CD14-positive monocyte (primary cell): ENCODE measurements around the gene TBX2. TPM values are rescaled to one million over a fixed set of nuclear protein-coding genes. Genes with fewer than 3 reads are reported as not detected.

ENCODE experiments used
- DNase-seq, 3 donors: peaks; one replicate each; pipeline ENCODE4 v3.0.0-alpha.2; 2011 to 2022
- H2AFZ ChIP-seq: 2 replicates; pipeline ENCODE4 v1.6.0; 2012; ENCODE audit warnings: mild to moderate bottlenecking, low read depth, low read length, inconsistent platforms; ENCODE audit not compliant: insufficient read depth, poor library complexity, severe bottlenecking
- H3K27ac ChIP-seq, 2 donors: 1 replicate in 1 of 2; 2 replicates in 1 of 2; pipeline ENCODE4 v1.5.1; 2012 to 2013; ENCODE audit warnings: low read length in 2 of 2, control low read depth in 1 of 2, inconsistent platforms in 1 of 2, low read depth in 1 of 2, mild to moderate bottlenecking in 1 of 2
- H3K27me3 ChIP-seq, 2 donors: one replicate each; pipeline versions ENCODE4 v1.6.0 to v1.6.1; 2011 to 2013; ENCODE audit warnings: low read length in 2 of 2; ENCODE audit not compliant: control insufficient read depth in 2 of 2, insufficient read depth in 2 of 2
- H3K36me3 ChIP-seq, 2 donors: replicated peaks in 1 of 2; 1 replicate in 1 of 2; 2 replicates in 1 of 2; pipeline versions ENCODE4 v1.5.1 to v1.6.1; 2012 to 2013; ENCODE audit warnings: low read length in 2 of 2, control low read depth in 1 of 2, inconsistent platforms in 1 of 2, mild to moderate bottlenecking in 1 of 2; ENCODE audit not compliant: insufficient read depth in 2 of 2, control insufficient read depth in 1 of 2
- H3K4me1 ChIP-seq, 2 donors: 1 replicate in 1 of 2; 2 replicates in 1 of 2; pipeline versions ENCODE4 v1.5.1 to v1.6.1; 2012 to 2013; ENCODE audit warnings: low read length in 2 of 2, control low read depth in 1 of 2, inconsistent platforms in 1 of 2, mild to moderate bottlenecking in 1 of 2, moderate library complexity in 1 of 2; ENCODE audit not compliant: insufficient read depth in 2 of 2, control insufficient read depth in 1 of 2
- H3K4me2 ChIP-seq: replicated peaks from 2 replicates; pipeline ENCODE3; 2012; ENCODE audit warnings: low read length, moderate library complexity, mild to moderate bottlenecking; ENCODE audit not compliant: poor library complexity, severe bottlenecking; ENCODE audit errors: extremely low read depth
- H3K4me3 ChIP-seq, 3 experiments: fragments of 200-600 bp in 1 of 3; sonication (generic) in 1 of 3; replicated peaks in 1 of 3; 1 replicate in 2 of 3; 2 replicates in 1 of 3; pipeline ENCODE4 v1.5.1; 2011 to 2013; ENCODE audit warnings: low read length in 3 of 3, mild to moderate bottlenecking in 3 of 3, control low read depth in 2 of 3, low read depth in 2 of 3, inconsistent platforms in 1 of 3, moderate library complexity in 1 of 3
- H3K79me2 ChIP-seq: 2 replicates; pipeline ENCODE4 v1.6.0; 2012; ENCODE audit warnings: mild to moderate bottlenecking, control low read depth, inconsistent platforms, low read length, moderate library complexity; ENCODE audit not compliant: insufficient read depth
- H3K9ac ChIP-seq: 2 replicates; pipeline ENCODE4 v1.6.0; 2017; ENCODE audit warnings: low read length, mild to moderate bottlenecking; ENCODE audit not compliant: insufficient read depth, poor library complexity, severe bottlenecking
- H3K9me3 ChIP-seq, 2 donors: replicated peaks in 1 of 2; 1 replicate in 1 of 2; 2 replicates in 1 of 2; pipeline versions ENCODE4 v1.5.1 to v1.6.1; 2012 to 2013; ENCODE audit warnings: low read length in 2 of 2, control low read depth in 1 of 2; ENCODE audit not compliant: control insufficient read depth in 1 of 2, insufficient read depth in 1 of 2
- H4K20me1 ChIP-seq: 2 replicates; pipeline ENCODE4 v1.6.0; 2012; ENCODE audit warnings: mild to moderate bottlenecking, low read length, control low read depth, moderate library complexity; ENCODE audit not compliant: insufficient read depth
- H3K27ac Mint-ChIP-seq, 7 donors: one replicate each; pipeline ENCODE4 v1.8.0; 2020; ENCODE audit warnings: mild to moderate bottlenecking in 7 of 7, mixed read lengths in 7 of 7, moderate library complexity in 6 of 7, inconsistent platforms in 2 of 7
- H3K27me3 Mint-ChIP-seq, 3 donors: one replicate each; pipeline ENCODE4 v1.8.0; 2021 to 2022; ENCODE audit warnings: low read depth in 3 of 3, mild to moderate bottlenecking in 3 of 3, mixed read lengths in 3 of 3, moderate library complexity in 3 of 3, inconsistent platforms in 1 of 3
- H3K36me3 Mint-ChIP-seq, 2 donors: one replicate each; pipeline ENCODE4 v1.8.0; 2020; ENCODE audit warnings: mixed read lengths in 2 of 2, inconsistent platforms in 1 of 2, mild to moderate bottlenecking in 1 of 2
- H3K4me1 Mint-ChIP-seq: one replicate; pipeline ENCODE4 v1.8.0; 2020; ENCODE audit warnings: mild to moderate bottlenecking, mixed read lengths
- H3K4me3 Mint-ChIP-seq, 2 donors: one replicate each; pipeline ENCODE4 v1.8.0; 2020; ENCODE audit warnings: mild to moderate bottlenecking in 2 of 2, mixed read lengths in 2 of 2, moderate library complexity in 1 of 2
- H3K9me3 Mint-ChIP-seq, 7 donors: one replicate each; pipeline ENCODE4 v1.8.0; 2020 to 2022; ENCODE audit warnings: mixed read lengths in 7 of 7, mild to moderate bottlenecking in 6 of 7, moderate library complexity in 6 of 7, inconsistent platforms in 2 of 7
- WGBS: methylation state at CpG from one replicate; pipeline ENCODE4 v1.1.5; 2013; ENCODE audit warnings: missing lambda C conversion rate; ENCODE audit not compliant: insufficient coverage; 5-methylcytosine and 5-hydroxymethylcytosine counted together
- intact Hi-C, 2 donors: fragments of 100-400 bp; cut with micrococcal nuclease; formaldehyde crosslinking; loops; one replicate each; pipeline versions ENCODE4 v1.15.0 to v1.15.1; 2023
- polyA plus RNA-seq, 3 donors: library from polyadenylated mRNA; depleted of rRNA in 1 of 3; unstranded in 2 of 3; stranded (reverse) in 1 of 3; fragments of 300-500 nt in 2 of 3; fragments of >200 nt in 1 of 3; fragmentation: Illumina TruSeq in 2 of 3; gene quantifications; 1 replicate in 2 of 3; 2 replicates in 1 of 3; pipeline ENCODE4 v1.2.3, GENCODE V29; 2012 to 2021
- TF ChIP-seq, protein P1 (sequence below): fragments of 200-600 bp; IDR thresholded peaks from one replicate; pipeline ENCODE4 v1.8.0; 2022; ENCODE audit warnings: antibody characterized with exemption, mild to moderate bottlenecking

The TBX2 gene
- polyA plus RNA-seq, 3 donors = 0.03 TPM; not detected in 2

DNA sequence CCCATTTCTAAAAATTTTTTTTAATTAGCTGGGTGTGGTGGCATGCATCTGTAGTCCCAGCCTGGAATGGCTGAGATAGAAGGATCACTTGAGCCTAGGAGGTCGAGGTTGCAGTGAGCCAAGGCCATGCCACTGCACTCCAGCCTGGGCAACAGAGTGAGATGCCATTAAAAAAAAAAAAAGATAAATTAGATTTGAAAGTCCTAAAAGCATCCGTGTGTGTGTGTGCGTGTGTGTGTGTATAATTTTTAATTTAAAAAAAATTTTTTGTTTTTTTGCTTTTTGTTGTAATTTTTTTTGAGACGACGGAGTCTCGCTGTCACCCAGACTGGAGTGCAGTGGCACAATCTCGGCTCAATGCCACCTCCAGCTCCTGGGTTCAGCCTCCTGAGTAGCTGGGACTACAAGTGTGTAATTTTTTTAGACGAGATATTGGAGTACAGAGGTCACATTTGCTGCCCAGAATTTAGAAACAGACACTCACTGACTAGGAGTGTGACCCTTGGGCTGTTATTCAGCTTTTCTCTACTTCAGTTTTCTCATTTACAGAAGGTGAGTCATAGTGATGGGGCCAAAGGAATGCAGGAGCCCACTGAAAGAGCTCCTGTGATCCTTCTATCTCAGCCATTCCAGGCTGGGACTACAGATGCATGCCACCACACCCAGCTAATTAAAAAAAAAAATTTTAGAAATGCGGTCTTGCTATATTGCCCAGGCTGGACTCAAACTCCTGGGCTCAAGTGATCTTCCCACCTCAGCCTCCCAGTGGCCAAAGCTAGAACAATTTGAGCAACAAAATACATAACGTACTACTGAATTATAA lies 27.1 kb downstream of the TBX2 start:
- Mint-ChIP-seq H3K4me3 (no peak overlapping the region), H3K36me3 (no peaks in the 10 kb centered on the region), H3K9me3 (peaks cover 0 to 4% (median 0%) of the 10 kb centered on the region in 7 donors), H3K27me3 (peaks cover 32 to 45% (median 37%) of the 10 kb centered on the region in 3 donors), H3K4me1 (no peaks in the 10 kb centered on the region), H3K27ac (no peak overlapping the region)
- Histone ChIP-seq H3K27ac (no peak overlapping the region), H2AFZ (no peak overlapping the region), H4K20me1 (no peaks in the 10 kb centered on the region), H3K36me3 (no peaks in the 10 kb centered on the region), H3K4me1 (no peaks in the 10 kb centered on the region), H3K4me3 (no peak overlapping the region), H3K4me2 (no peak overlapping the region), H3K27me3 (peaks cover 6 to 42% of the 10 kb centered on the region in 2 donors), H3K79me2 (no peaks in the 10 kb centered on the region), H3K9ac (no peak overlapping the region), H3K9me3 (no peaks in the 10 kb centered on the region)
- TF ChIP-seq, protein P1, sequence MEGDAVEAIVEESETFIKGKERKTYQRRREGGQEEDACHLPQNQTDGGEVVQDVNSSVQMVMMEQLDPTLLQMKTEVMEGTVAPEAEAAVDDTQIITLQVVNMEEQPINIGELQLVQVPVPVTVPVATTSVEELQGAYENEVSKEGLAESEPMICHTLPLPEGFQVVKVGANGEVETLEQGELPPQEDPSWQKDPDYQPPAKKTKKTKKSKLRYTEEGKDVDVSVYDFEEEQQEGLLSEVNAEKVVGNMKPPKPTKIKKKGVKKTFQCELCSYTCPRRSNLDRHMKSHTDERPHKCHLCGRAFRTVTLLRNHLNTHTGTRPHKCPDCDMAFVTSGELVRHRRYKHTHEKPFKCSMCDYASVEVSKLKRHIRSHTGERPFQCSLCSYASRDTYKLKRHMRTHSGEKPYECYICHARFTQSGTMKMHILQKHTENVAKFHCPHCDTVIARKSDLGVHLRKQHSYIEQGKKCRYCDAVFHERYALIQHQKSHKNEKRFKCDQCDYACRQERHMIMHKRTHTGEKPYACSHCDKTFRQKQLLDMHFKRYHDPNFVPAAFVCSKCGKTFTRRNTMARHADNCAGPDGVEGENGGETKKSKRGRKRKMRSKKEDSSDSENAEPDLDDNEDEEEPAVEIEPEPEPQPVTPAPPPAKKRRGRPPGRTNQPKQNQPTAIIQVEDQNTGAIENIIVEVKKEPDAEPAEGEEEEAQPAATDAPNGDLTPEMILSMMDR = no peak
- 100% methylated on average over 4 of the region's 10 CpGs for WGBS
- no peak for DNase-seq
- intact Hi-C loops = no loop called here

DNA sequence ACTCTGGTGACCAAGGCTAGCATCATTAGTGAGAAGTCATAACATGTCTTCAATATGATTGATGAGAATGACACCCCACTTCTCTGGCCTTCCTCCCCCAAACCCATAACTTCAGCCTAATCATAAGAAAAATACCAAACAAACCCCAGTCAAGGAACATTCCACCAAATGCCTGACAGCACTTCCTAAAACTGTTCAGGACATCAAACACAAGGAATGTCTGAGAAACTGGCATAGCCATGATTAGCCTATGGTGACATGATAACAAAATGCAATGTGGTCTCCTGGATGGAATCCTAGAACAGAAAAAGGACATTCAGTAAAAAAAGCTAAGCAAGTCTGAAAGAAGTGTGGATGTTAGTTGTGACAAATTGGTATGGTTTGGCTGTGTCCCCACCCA lies 27.9 kb downstream of the TBX2 start:
- DNase-seq = no peak
- peaks cover 0 to 4% (median 0%) of the 10 kb centered on the region in 7 donors for H3K9me3 Mint-ChIP-seq
- no peaks in the 10 kb centered on the region for H3K36me3 Mint-ChIP-seq
- Histone ChIP-seq H3K9me3 (no peaks in the 10 kb centered on the region), H3K79me2 (no peaks in the 10 kb centered on the region), H3K27ac (no peak overlapping the region), H2AFZ (no peak overlapping the region), H3K27me3 (peaks cover 5 to 38% of the 10 kb centered on the region in 2 donors), H4K20me1 (no peaks in the 10 kb centered on the region), H3K4me3 (no peak overlapping the region), H3K9ac (no peak overlapping the region), H3K4me1 (no peaks in the 10 kb centered on the region), H3K36me3 (no peaks in the 10 kb centered on the region), H3K4me2 (no peak overlapping the region)
- TF ChIP-seq, protein P1 = no peak
- H3K27me3 Mint-ChIP-seq = peaks cover 27 to 42% (median 32%) of the 10 kb centered on the region in 3 donors
- no peak overlapping the region for H3K4me3 Mint-ChIP-seq
- intact Hi-C loops = no loop called here
- H3K27ac Mint-ChIP-seq = no peak overlapping the region
- no peaks in the 10 kb centered on the region for H3K4me1 Mint-ChIP-seq
